Upper lobe of left lung (tissue), 6 donors: ENCODE data around the gene SNX7. TPM values are rescaled to one million over a fixed set of nuclear protein-coding genes. Genes with fewer than 3 reads are reported as not detected.

Experiments
- ATAC-seq, 2 donors: fragments of 200-7000 bp; cut with Tn5 transposase; one replicate each; pipeline ENCODE4 v1.9.1; 2022; ENCODE audit warnings: mild to moderate bottlenecking in 2 of 2, moderate library complexity in 2 of 2; ENCODE audit not compliant: low FRiP score in 2 of 2
- DNase-seq, 2 donors: peaks; one replicate each; pipeline ENCODE4 v3.0.0-alpha.2; 2019 to 2020
- H3K27ac ChIP-seq, 4 donors: fragments of 200-600 bp; sonication (generic); one replicate each; pipeline ENCODE4 v1.5.1; 2016 to 2019
- H3K27me3 ChIP-seq, 4 donors: fragments of 200-600 bp; sonication (generic); one replicate each; pipeline ENCODE4 v1.5.1; 2017 to 2019
- H3K36me3 ChIP-seq, 4 donors: fragments of 200-600 bp; sonication (generic); one replicate each; pipeline ENCODE4 v1.5.1; 2016 to 2019
- H3K4me1 ChIP-seq, 4 donors: fragments of 200-600 bp; sonication (generic); one replicate each; pipeline ENCODE4 v1.5.1; 2018 to 2019
- H3K4me3 ChIP-seq, 4 donors: fragments of 200-600 bp; sonication (generic); one replicate each; pipeline ENCODE4 v1.5.1; 2017 to 2019; ENCODE audit warnings: mild to moderate bottlenecking in 2 of 4, moderate library complexity in 1 of 4
- H3K9me3 ChIP-seq, 4 donors: fragments of 200-600 bp; sonication (generic); one replicate each; pipeline ENCODE4 v1.5.1; 2018 to 2019
- EP300 ChIP-seq, 4 donors: sonication (generic); formaldehyde crosslinking; IDR thresholded peaks; one replicate each; pipeline ENCODE4 v1.5.1; 2017; ENCODE audit warnings: antibody characterized with exemption in 4 of 4, control low read depth in 2 of 4
- POLR2A ChIP-seq, 4 donors: fragments of 450-650 bp; IDR thresholded peaks; one replicate each; pipeline ENCODE4 v1.5.1; 2016 to 2017; ENCODE audit warnings: antibody characterized with exemption in 4 of 4, mild to moderate bottlenecking in 2 of 4
- POLR2AphosphoS5 ChIP-seq, 2 donors: sonication (generic); formaldehyde crosslinking; IDR thresholded peaks; one replicate each; pipeline ENCODE4 v1.5.1; 2017; ENCODE audit warnings: antibody characterized with exemption in 2 of 2
- WGBS, 2 donors: methylation state at CpG; one replicate each; pipeline ENCODE4 v1.1.5; 2017 to 2018; 5-methylcytosine and 5-hydroxymethylcytosine counted together
- total RNA-seq, 6 donors: library from RNA; depleted of rRNA in 4 of 6; stranded (reverse); fragments of >200 nt in 4 of 6; gene quantifications; one replicate each; pipeline versions ENCODE4 v1.1.0 to v1.2.1, GENCODE V29; 2016 to 2021
- TF ChIP-seq, protein P1 (sequence below), 6 experiments: fragments of 450-650 bp in 4 of 6; fragments of 200-600 bp in 2 of 6; sonication (generic) in 2 of 6; IDR thresholded peaks; one replicate each; pipeline ENCODE4 v1.5.1; 2016 to 2019; ENCODE audit warnings: antibody characterized with exemption in 6 of 6
- donor health status: DM: no; HTN: no; CAD: no; lungs with moderate emphysema.
- donor health status: DM: no; HTN: yes; CAD: no; lungs with severe emphysema.

The SNX7 gene
- total RNA-seq = 10 to 100 TPM in 5 of 6 donors, 1 to 10 TPM in 1; 7.3 to 50.8 (median 15.7) TPM

- H3K27me3 ChIP-seq = no peaks in the 10 kb centered on the region
- ATAC-seq (peak; percentile 95 to 98), DNase-seq (peak; percentile 81 to 96)
- H3K27ac ChIP-seq = peak within 1 kb of the TSS; percentile 73 to 89 (median 80)
- peaks cover 0 to 9% (median 8%) of the 10 kb centered on the region in 4 donors for H3K4me1 ChIP-seq
- no peaks in the 10 kb centered on the region for H3K36me3 ChIP-seq
- H3K9me3 ChIP-seq = no peaks in the 10 kb centered on the region
- TF ChIP-seq POLR2AphosphoS5 (IDR thresholded peaks at IDR 0.05) (peak; percentile 32 to 37), EP300 (IDR thresholded peaks at IDR 0.05) (no peak), POLR2A (IDR thresholded peaks at IDR 0.05) (peak in 3 of 4 donors; percentile 20 to 69 (median 25))
- TF ChIP-seq, protein P1, sequence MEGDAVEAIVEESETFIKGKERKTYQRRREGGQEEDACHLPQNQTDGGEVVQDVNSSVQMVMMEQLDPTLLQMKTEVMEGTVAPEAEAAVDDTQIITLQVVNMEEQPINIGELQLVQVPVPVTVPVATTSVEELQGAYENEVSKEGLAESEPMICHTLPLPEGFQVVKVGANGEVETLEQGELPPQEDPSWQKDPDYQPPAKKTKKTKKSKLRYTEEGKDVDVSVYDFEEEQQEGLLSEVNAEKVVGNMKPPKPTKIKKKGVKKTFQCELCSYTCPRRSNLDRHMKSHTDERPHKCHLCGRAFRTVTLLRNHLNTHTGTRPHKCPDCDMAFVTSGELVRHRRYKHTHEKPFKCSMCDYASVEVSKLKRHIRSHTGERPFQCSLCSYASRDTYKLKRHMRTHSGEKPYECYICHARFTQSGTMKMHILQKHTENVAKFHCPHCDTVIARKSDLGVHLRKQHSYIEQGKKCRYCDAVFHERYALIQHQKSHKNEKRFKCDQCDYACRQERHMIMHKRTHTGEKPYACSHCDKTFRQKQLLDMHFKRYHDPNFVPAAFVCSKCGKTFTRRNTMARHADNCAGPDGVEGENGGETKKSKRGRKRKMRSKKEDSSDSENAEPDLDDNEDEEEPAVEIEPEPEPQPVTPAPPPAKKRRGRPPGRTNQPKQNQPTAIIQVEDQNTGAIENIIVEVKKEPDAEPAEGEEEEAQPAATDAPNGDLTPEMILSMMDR (IDR thresholded peaks at IDR 0.05) = peak in 3 of 6 experiments; percentile 7 to 41 (median 32)
- H3K4me3 ChIP-seq = peak within 1 kb of the TSS; percentile 53 to 84 (median 80)
- 0 to 1% methylated on average over 13 to 44 of the region's 80 CpGs for WGBS, 2 donors
Measured at GRCh38 chr1:98661544-98662355, at the start of gene SNX7. Gene SNX7, plus strand, starts transcription at chr1:98661721. Its CDS starts 11 bp downstream, at chr1:98661732.

DNA sequence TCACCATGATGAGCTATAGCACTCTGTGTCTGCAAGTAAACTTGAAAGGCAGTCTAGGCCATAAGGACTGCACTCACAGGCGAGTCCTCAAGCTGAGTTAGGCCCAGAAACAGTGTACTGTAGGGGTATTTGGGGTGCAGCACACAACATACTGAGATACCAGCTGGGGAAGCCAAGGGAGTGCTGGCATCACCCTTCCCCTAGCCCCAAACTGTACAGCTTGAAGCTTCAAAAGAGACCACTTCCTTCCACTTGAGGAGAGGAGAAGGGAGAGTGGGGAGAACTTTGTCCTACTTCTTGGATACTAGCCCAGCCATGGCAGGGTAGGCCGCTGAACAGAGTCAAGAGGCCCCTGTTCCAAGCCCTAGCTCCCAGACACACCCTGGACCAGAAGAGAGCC is 24.2 kb upstream of the SNX7 start:
- Histone ChIP-seq H3K36me3 (no peaks in the 10 kb centered on the region), H3K27me3 (no peaks in the 10 kb centered on the region), H3K4me1 (no peaks in the 10 kb centered on the region), H3K27ac (no peak overlapping the region), H3K9me3 (no peaks in the 10 kb centered on the region), H3K4me3 (no peak overlapping the region)
- TF ChIP-seq POLR2AphosphoS5 (IDR thresholded peaks at IDR 0.05) = no peak
- TF ChIP-seq, protein P1 (IDR thresholded peaks at IDR 0.05) = no peak
- TF ChIP-seq EP300 (IDR thresholded peaks at IDR 0.05) = no peak
- TF ChIP-seq POLR2A (IDR thresholded peaks at IDR 0.05) = no peak
- WGBS, 2 donors = 76 to 83% methylated on average over 1 to 2 of the region's 2 CpGs
- peak in 1 of 2 donors; percentile 8 for ATAC-seq
- no peak for DNase-seq

GRCh38 chr1:98638185-98638584 is 23.3 kb upstream of the SNX7 start:
- DNase-seq = no peak
- Histone ChIP-seq H3K27ac (no peak overlapping the region), H3K9me3 (no peaks in the 10 kb centered on the region), H3K4me3 (no peak overlapping the region), H3K4me1 (no peaks in the 10 kb centered on the region), H3K27me3 (no peaks in the 10 kb centered on the region), H3K36me3 (no peaks in the 10 kb centered on the region)
- TF ChIP-seq, protein P1 (IDR thresholded peaks at IDR 0.05) = no peak
- TF ChIP-seq EP300 (IDR thresholded peaks at IDR 0.05) (no peak), POLR2AphosphoS5 (IDR thresholded peaks at IDR 0.05) (no peak), POLR2A (IDR thresholded peaks at IDR 0.05) (no peak)
- ATAC-seq = no peak

- TF ChIP-seq EP300 (IDR thresholded peaks at IDR 0.05) (no peak), POLR2A (IDR thresholded peaks at IDR 0.05) (no peak), POLR2AphosphoS5 (IDR thresholded peaks at IDR 0.05) (no peak)
- TF ChIP-seq, protein P1 (IDR thresholded peaks at IDR 0.05) = no peak
- no peak for ATAC-seq
- H3K36me3 ChIP-seq = no peaks in the 10 kb centered on the region
- H3K4me3 ChIP-seq = no peak overlapping the region
- no peaks in the 10 kb centered on the region for H3K4me1 ChIP-seq
- H3K27ac ChIP-seq = no peak overlapping the region
- H3K27me3 ChIP-seq = no peaks in the 10 kb centered on the region
- H3K9me3 ChIP-seq = no peaks in the 10 kb centered on the region
- WGBS, 2 donors = 83% methylated on average over 2 of the region's 2 CpGs
- DNase-seq = no peak
Measured at GRCh38 chr1:98644510-98644909, 17.0 kb upstream of the SNX7 start.
